Panc1 (cell line): ENCODE results near the gene SPSB1. TPM values are rescaled to one million over a fixed set of nuclear protein-coding genes. Genes with fewer than 3 reads are reported as not detected.
A peak's percentile ranks its signal among the peaks of the same experiment; 100 is the strongest.

Experiments used
- ATAC-seq: fragments of 200-7000 bp; cut with Tn5 transposase; 2 replicates; pipeline ENCODE4 v1.9.1; 2020; ENCODE audit warnings: mild to moderate bottlenecking, moderate library complexity
- BruUV-seq: library from RNA; stranded (reverse); fragments of 400-500 nt; replicated peaks from 2 replicates; lab custom pipeline; 2021; lab: Mats Ljungman, UMichigan
- CTCF ChIA-PET: fragments of 300-600 bp; sonication (Branson Sonifier 250); formaldehyde crosslinking; loops from one replicate; lab custom pipeline; 2022; ENCODE audit warnings: antibody characterized with exemption; lab: Charles Lee
- POLR2A ChIA-PET: fragments of 300-600 bp; sonication (Branson Sonifier 250); formaldehyde crosslinking; loops from one replicate; lab custom pipeline; 2022; ENCODE audit warnings: antibody characterized with exemption; lab: Charles Lee
- DNase-seq: peaks from one replicate; pipeline ENCODE4 v3.0.0-alpha.2; 2010; ENCODE audit warnings: low read depth, low spot score
- H3K27ac ChIP-seq: 2 replicates; pipeline ENCODE4 v1.5.1; 2011; ENCODE audit warnings: mild to moderate bottlenecking, low read length, inconsistent platforms
- H3K27me3 ChIP-seq: fragments of 200-500 bp; sonication (Bioruptor generic); 2 replicates; pipeline ENCODE4 v1.6.0; 2014; ENCODE audit warnings: low read length, inconsistent platforms; ENCODE audit not compliant: control insufficient read depth, insufficient read depth
- H3K36me3 ChIP-seq: fragments of 200-500 bp; sonication (Bioruptor generic); 2 replicates; pipeline ENCODE4 v1.5.1; 2014; ENCODE audit warnings: inconsistent platforms, mild to moderate bottlenecking, low read length, moderate library complexity; ENCODE audit not compliant: control insufficient read depth, insufficient read depth
- H3K4me1 ChIP-seq: 2 replicates; pipeline ENCODE4 v1.5.1; 2011; ENCODE audit warnings: inconsistent platforms, mild to moderate bottlenecking, low read length, moderate library complexity; ENCODE audit not compliant: control insufficient read depth, insufficient read depth
- H3K4me3 ChIP-seq, 2 experiments: 2 replicates each; pipeline ENCODE4 v1.5.1; 2011 to 2012; ENCODE audit warnings: low read depth in 2 of 2, low read length in 2 of 2, mild to moderate bottlenecking in 2 of 2, inconsistent platforms in 1 of 2, moderate library complexity in 1 of 2
- H3K9me3 ChIP-seq: fragments of 200-500 bp; sonication (Bioruptor generic); 2 replicates; pipeline ENCODE4 v1.5.1; 2014; ENCODE audit warnings: low read depth, mild to moderate bottlenecking, inconsistent platforms, low read length, moderate library complexity; ENCODE audit not compliant: control insufficient read depth, insufficient read depth
- CTCF ChIP-seq: fragments of 450-650 bp; IDR thresholded peaks from 2 replicates; pipeline ENCODE4 v1.5.1; 2017; ENCODE audit warnings: mild to moderate bottlenecking
- POLR2AphosphoS5 ChIP-seq: IDR thresholded peaks from 2 replicates; pipeline ENCODE4 v1.6.1; 2012; ENCODE audit warnings: mild to moderate bottlenecking, low read depth, low read length, moderate library complexity
- REST ChIP-seq, 2 experiments: IDR thresholded peaks; 2 replicates each; pipeline ENCODE4 v1.6.1; 2011 to 2012; ENCODE audit warnings: low read depth in 2 of 2, control low read depth in 1 of 2, low read length in 1 of 2, mild to moderate bottlenecking in 1 of 2, moderate library complexity in 1 of 2; ENCODE audit not compliant: insufficient read depth in 1 of 2
- SIN3A ChIP-seq: IDR thresholded peaks from 2 replicates; pipeline ENCODE4 v1.6.1; 2012; ENCODE audit warnings: low read depth, mild to moderate bottlenecking, low read length, moderate library complexity, borderline replicate concordance; ENCODE audit not compliant: insufficient read depth
- TCF7L2 ChIP-seq: IDR thresholded peaks from 2 replicates; pipeline ENCODE4 v1.6.1; 2011; ENCODE audit warnings: mild to moderate bottlenecking, low read depth, low read length, inconsistent platforms
- in situ Hi-C: cut with HindIII; loops from 2 replicates; pipeline ENCODE4 v1.10.0; 2016; ENCODE audit warnings: low sequenced_read_pairs, low pct_unique_long_range_greater_than_20kb
- intact Hi-C: fragments of 100-400 bp; cut with micrococcal nuclease; formaldehyde crosslinking; loops from one replicate; pipeline ENCODE4 v1.10.0; 2022; ENCODE audit not compliant: unreplicated experiment
- total RNA-seq: library from RNA; stranded (reverse); gene quantifications from one replicate; pipeline ENCODE4 v1.2.1, GENCODE V29; 2021; ENCODE audit not compliant: unreplicated experiment

The SPSB1 gene
- total RNA-seq, 1 experiment from 2014 or later, result 73.7 TPM

GRCh38 chr1:9260059-9260766 lies 32.5 kb upstream of the SPSB1 start:
- in situ Hi-C loops, result no loop called here
- POLR2A ChIA-PET, result no interaction called here
- H3K4me1 ChIP-seq, result no peaks in the 10 kb centered on the region
- no peak overlapping the region for H3K4me3 ChIP-seq
- no peak for DNase-seq
- no peaks in the 10 kb centered on the region for H3K27me3 ChIP-seq
- intact Hi-C loops, result no loop called here
- no peak for ATAC-seq
- H3K27ac ChIP-seq, result no peak overlapping the region
- BruUV-seq, result no TSS peak
- no peaks in the 10 kb centered on the region for H3K36me3 ChIP-seq
- TF ChIP-seq SIN3A, result no peak
- H3K9me3 ChIP-seq, result no peaks in the 10 kb centered on the region
- CTCF ChIA-PET, result no interaction called here

GRCh38 chr1:9261496-9261895 lies 31.2 kb upstream of the SPSB1 start:
- intact Hi-C loops (no loop called here), in situ Hi-C loops (no loop called here)
- no TSS peak for BruUV-seq
- ATAC-seq, result peak; percentile 19; the same call in 1 of the 2 replicates
- H3K4me1 ChIP-seq, result peaks cover 5% of the 10 kb centered on the region
- H3K9me3 ChIP-seq, result no peaks in the 10 kb centered on the region
- no peak overlapping the region for H3K4me3 ChIP-seq
- H3K36me3 ChIP-seq, result no peaks in the 10 kb centered on the region
- ChIA-PET CTCF (no interaction called here), POLR2A (no interaction called here)
- TF ChIP-seq POLR2AphosphoS5 (no peak), CTCF (no peak), REST (IDR thresholded peaks at IDR 0.05; ENCODE audit: insufficient read depth in 1 of 2, low read depth in 2 of 2, low read length in 1 of 2) (no peak), TCF7L2 (no peak), SIN3A (no peak)
- H3K27me3 ChIP-seq, result no peaks in the 10 kb centered on the region
- no peak overlapping the region for H3K27ac ChIP-seq
- DNase-seq, result no peak
